ENCODE results near the gene FSTL4. TPM values are rescaled to one million over a fixed set of nuclear protein-coding genes. Genes with fewer than 3 reads are reported as not detected.

FSTL4 gene
- total RNA-seq, 4 donors from 2014 or later, result 0.18 to 0.27 (median 0.20) TPM; not detected in 1

DNA sequence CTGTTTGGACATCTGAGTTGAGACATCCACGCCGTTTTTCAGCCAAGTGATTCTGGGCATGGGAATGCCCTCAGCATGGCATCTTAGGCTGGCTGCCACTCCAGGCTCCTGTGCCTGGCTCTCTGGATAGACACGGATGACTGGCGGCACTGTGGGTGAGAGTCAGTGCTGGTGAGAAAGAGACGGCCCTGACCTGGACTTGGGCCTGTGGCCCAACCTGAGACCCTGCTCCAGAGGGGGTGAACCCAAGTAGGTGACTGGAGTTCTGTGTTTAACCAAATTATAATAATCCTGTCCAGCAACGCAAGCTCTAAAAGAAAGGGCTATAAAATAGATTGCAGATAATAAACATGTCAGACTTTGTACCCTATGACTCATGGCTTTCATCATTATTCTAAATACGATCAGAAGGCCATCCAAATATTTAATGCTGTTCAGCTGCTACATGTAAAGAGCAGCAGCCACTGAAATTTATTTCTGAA lies 386.6 kb downstream of the FSTL4 start:
- in situ Hi-C loops (cut with MboI; ENCODE audit: low sequenced_read_pairs in 4 of 4) (no loop called here), intact Hi-C loops (cut with DNase I; ENCODE audit: low total_unique reads) (loop anchor here (1.0 to 2.0 kb wide), 3 partner anchors 19 to 99 kb away; no protein-coding TSS in a partner anchor)
- Histone ChIP-seq H3K27me3 (no peaks in the 10 kb centered on the region), H3K36me3 (no peaks in the 10 kb centered on the region), H3K27ac (peak overlapping the region; percentile 69 to 84 (median 75)), H3K9me3 (no peaks in the 10 kb centered on the region), H3K4me3 (no peak overlapping the region), H3K4me1 (peaks cover 8 to 13% of the 10 kb centered on the region in 2 donors)
- peak; percentile 66 to 87 for DNase-seq
- TF ChIP-seq, protein P1, sequence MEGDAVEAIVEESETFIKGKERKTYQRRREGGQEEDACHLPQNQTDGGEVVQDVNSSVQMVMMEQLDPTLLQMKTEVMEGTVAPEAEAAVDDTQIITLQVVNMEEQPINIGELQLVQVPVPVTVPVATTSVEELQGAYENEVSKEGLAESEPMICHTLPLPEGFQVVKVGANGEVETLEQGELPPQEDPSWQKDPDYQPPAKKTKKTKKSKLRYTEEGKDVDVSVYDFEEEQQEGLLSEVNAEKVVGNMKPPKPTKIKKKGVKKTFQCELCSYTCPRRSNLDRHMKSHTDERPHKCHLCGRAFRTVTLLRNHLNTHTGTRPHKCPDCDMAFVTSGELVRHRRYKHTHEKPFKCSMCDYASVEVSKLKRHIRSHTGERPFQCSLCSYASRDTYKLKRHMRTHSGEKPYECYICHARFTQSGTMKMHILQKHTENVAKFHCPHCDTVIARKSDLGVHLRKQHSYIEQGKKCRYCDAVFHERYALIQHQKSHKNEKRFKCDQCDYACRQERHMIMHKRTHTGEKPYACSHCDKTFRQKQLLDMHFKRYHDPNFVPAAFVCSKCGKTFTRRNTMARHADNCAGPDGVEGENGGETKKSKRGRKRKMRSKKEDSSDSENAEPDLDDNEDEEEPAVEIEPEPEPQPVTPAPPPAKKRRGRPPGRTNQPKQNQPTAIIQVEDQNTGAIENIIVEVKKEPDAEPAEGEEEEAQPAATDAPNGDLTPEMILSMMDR (IDR thresholded peaks at IDR 0.05 in 4 of 5, conservative IDR thresholded peaks at IDR 0.05 in 1 of 5), result no peak
- no peak for TF ChIP-seq POLR2A (IDR thresholded peaks at IDR 0.05)
- peak; percentile 96 for ATAC-seq

DNA sequence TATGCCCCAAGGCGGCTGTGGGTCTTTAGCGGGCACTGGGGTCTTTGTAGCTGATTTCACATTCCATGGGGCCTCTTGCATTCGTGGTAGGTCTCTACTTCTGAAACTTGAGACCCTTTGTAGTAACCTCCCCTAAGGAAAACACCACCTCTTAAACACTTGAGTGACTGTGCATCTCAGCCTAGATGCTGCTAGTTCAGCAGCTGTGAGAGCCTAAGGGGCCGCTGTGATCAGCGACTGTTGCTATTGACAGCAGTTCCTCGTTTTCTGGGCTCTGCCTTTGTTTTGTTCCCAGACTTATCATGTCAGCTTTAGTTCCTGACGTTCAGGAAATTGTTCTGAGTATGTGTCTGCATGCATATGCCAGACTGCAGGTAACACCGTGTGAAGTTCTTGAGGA lies 389.4 kb downstream of the FSTL4 start:
- peaks cover 8 to 13% of the 10 kb centered on the region in 2 donors for H3K4me1 ChIP-seq
- no peak overlapping the region for H3K27ac ChIP-seq
- in situ Hi-C loops (cut with MboI; ENCODE audit: low sequenced_read_pairs in 4 of 4) (no loop called here), intact Hi-C loops (cut with DNase I; ENCODE audit: low total_unique reads) (no loop called here)
- no peak overlapping the region for H3K4me3 ChIP-seq
- DNase-seq (no peak), ATAC-seq (no peak)
- TF ChIP-seq POLR2A (IDR thresholded peaks at IDR 0.05), result no peak
- TF ChIP-seq, protein P1 (IDR thresholded peaks at IDR 0.05 in 4 of 5, conservative IDR thresholded peaks at IDR 0.05 in 1 of 5), result no peak
- no peaks in the 10 kb centered on the region for H3K27me3 ChIP-seq
- no peaks in the 10 kb centered on the region for H3K9me3 ChIP-seq
- H3K36me3 ChIP-seq, result no peaks in the 10 kb centered on the region

DNA sequence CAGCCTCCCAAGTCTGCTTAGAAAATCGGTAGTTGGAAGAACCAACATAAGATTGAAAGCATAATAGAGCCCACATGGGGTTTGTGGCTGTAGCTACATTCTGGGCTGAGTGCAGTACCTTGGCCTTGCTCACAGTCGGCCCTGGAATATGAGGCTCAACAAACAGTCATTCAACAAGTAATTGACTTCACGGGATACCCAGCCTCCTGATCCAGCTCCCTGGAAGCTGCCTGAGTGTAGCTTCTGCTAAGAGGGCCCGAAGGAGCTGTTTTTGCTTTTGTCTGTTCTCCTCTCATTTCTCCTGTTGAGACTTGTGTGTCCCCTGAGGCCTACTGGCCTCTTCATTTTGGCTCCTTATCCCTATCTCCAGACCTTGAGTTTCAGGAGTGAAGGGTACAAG lies 389.8 kb downstream of the FSTL4 start:
- no peak overlapping the region for H3K27ac ChIP-seq
- in situ Hi-C loops (cut with MboI; ENCODE audit: low sequenced_read_pairs in 4 of 4), result no loop called here
- no peak overlapping the region for H3K4me3 ChIP-seq
- H3K36me3 ChIP-seq, result no peaks in the 10 kb centered on the region
- peaks cover 8 to 13% of the 10 kb centered on the region in 2 donors for H3K4me1 ChIP-seq
- intact Hi-C loops (cut with DNase I; ENCODE audit: low total_unique reads), result no loop called here
- no peak for TF ChIP-seq POLR2A (IDR thresholded peaks at IDR 0.05)
- TF ChIP-seq, protein P1 (IDR thresholded peaks at IDR 0.05 in 4 of 5, conservative IDR thresholded peaks at IDR 0.05 in 1 of 5), result no peak
- H3K9me3 ChIP-seq, result no peaks in the 10 kb centered on the region
- H3K27me3 ChIP-seq, result no peaks in the 10 kb centered on the region
- no peak for ATAC-seq
- DNase-seq, result no peak

DNA sequence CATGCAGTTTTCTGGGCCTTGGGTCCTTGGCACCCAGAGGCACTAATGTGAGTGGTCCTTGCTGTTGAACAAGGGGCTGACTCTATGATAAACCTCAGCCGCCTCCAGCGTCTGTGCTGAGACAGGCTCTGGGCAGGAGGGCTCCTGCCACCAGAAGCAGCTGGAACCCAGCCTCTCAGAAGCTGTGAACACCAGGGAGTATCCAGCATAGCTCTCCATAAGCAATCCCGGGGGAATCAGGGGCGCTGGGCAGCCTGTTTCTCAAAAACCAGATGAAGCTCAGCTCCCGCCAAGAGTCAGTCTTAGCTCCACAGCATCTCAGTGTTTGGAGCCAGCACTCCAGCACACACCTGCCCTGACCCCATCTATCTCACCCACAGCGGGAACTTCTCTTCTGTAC lies 390.3 kb downstream of the FSTL4 start:
- in situ Hi-C loops (cut with MboI; ENCODE audit: low sequenced_read_pairs in 4 of 4), result no loop called here
- Histone ChIP-seq H3K27me3 (no peaks in the 10 kb centered on the region), H3K4me3 (no peak overlapping the region), H3K27ac (no peak overlapping the region), H3K9me3 (no peaks in the 10 kb centered on the region), H3K4me1 (peaks cover 8 to 13% of the 10 kb centered on the region in 2 donors), H3K36me3 (no peaks in the 10 kb centered on the region)
- intact Hi-C loops (cut with DNase I; ENCODE audit: low total_unique reads), result no loop called here
- no peak for TF ChIP-seq POLR2A (IDR thresholded peaks at IDR 0.05)
- TF ChIP-seq, protein P1 (IDR thresholded peaks at IDR 0.05 in 4 of 5, conservative IDR thresholded peaks at IDR 0.05 in 1 of 5), result no peak
- ATAC-seq (no peak), DNase-seq (no peak)

Measured in gastrocnemius medialis (tissue), 4 donors.